Osteoblast (primary cell): Measurements from ENCODE around the gene KNDC1. TPM values are rescaled to one million over a fixed set of nuclear protein-coding genes. Genes with fewer than 3 reads are reported as not detected.

ENCODE experiments used
- DNase-seq: peaks from one replicate; pipeline ENCODE4 v3.0.0; 2011; ENCODE audit warnings: low spot score, mixed read lengths; ENCODE audit not compliant: insufficient read length; ENCODE audit errors: missing footprints
- H2AFZ ChIP-seq: 2 replicates; pipeline ENCODE4 v1.6.0; 2011; ENCODE audit warnings: mild to moderate bottlenecking, low read length
- H3K27ac ChIP-seq: 2 replicates; pipeline ENCODE4 v1.5.1; 2011; ENCODE audit warnings: mild to moderate bottlenecking, low read depth, low read length, moderate library complexity
- H3K27me3 ChIP-seq: 2 replicates; pipeline ENCODE4 v1.6.0; 2012; ENCODE audit warnings: mild to moderate bottlenecking, control low read depth, inconsistent platforms, low read length, moderate library complexity; ENCODE audit not compliant: insufficient read depth
- H3K36me3 ChIP-seq: 2 replicates; pipeline ENCODE4 v1.5.1; 2011; ENCODE audit warnings: mild to moderate bottlenecking, low read length, control low read depth, moderate library complexity; ENCODE audit not compliant: insufficient read depth
- H3K4me1 ChIP-seq: 2 replicates; pipeline ENCODE4 v1.5.1; 2011; ENCODE audit warnings: mild to moderate bottlenecking, low read length, control low read depth, moderate library complexity; ENCODE audit not compliant: insufficient read depth
- H3K4me2 ChIP-seq: 2 replicates; pipeline ENCODE4 v1.6.0; 2011; ENCODE audit warnings: mild to moderate bottlenecking, low read length; ENCODE audit not compliant: insufficient read depth
- H3K4me3 ChIP-seq: fragments of 200-600 bp; sonication (generic); 3 replicates; pipeline ENCODE4 v1.5.1; 2012; ENCODE audit warnings: mild to moderate bottlenecking, low read length, inconsistent platforms; ENCODE audit not compliant: insufficient read depth
- H3K79me2 ChIP-seq: 2 replicates; pipeline ENCODE4 v1.6.0; 2012; ENCODE audit warnings: mild to moderate bottlenecking, low read length, control low read depth, inconsistent platforms; ENCODE audit not compliant: insufficient read depth
- H3K9me3 ChIP-seq: 2 replicates; pipeline ENCODE4 v1.5.1; 2011; ENCODE audit warnings: low read depth, low read length, control low read depth
- H4K20me1 ChIP-seq: 2 replicates; pipeline ENCODE4 v1.6.0; 2012; ENCODE audit warnings: mild to moderate bottlenecking, low read length, control low read depth; ENCODE audit not compliant: insufficient read depth
- CTCF ChIP-seq: IDR thresholded peaks from 2 replicates; pipeline ENCODE4 v1.5.1; 2011; ENCODE audit warnings: mild to moderate bottlenecking, low read depth, low read length, moderate library complexity; ENCODE audit errors: extremely low read depth
- total RNA-seq: library from RNA; depleted of rRNA; stranded (reverse); fragments of >200 nt; gene quantifications from 2 replicates; pipeline ENCODE4 v1.2.3, GENCODE V29; 2012

The KNDC1 gene
- total RNA-seq, 1 donor = not detected

DNA sequence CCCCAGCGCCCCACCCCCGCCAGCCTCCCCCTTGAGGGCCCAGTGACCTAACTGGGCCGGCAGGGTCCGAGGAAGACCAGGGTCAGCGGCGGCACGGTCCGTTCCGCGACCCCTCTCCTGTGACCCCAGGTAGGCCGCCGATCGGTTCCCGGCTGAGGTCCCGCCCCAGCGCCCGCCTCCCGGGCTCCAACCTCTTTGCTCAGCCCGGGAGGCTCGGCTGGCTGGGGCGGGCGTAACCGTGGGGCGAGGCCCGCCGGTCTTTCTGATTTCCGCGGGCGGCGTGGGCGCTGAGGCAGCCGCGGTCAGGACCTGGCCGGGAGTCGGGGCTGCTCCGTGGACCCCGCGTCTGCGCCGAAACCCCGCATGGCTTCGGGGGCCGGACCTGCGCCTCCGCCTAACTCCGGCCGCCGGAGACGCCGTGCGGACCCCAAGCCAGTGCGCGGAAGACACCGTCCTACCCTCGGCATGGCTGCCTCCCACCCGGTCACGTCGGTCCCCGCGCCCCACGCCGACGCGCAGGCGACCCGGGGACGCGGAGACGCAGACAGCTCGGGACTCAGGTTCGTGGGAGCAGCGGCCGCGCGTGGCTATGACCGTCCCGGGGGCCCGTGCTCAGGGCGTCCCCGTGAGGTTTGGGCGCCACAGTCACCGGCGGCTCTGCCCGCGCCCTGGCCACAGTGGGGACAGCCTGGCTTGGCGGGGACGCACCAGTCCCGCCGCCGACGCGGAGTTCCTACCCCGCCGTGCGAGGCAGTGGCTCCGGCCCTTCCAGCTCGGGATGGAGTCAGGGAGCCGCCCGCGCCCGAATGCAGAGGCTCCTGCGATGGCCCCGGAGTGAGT, 76.6 kb downstream of the KNDC1 start:
- H3K4me1 ChIP-seq = no peaks in the 10 kb centered on the region
- no peaks in the 10 kb centered on the region for H3K9me3 ChIP-seq
- no peaks in the 10 kb centered on the region for H4K20me1 ChIP-seq
- H3K79me2 ChIP-seq = no peaks in the 10 kb centered on the region
- DNase-seq = no peak
- H2AFZ ChIP-seq = no peak overlapping the region
- no peaks in the 10 kb centered on the region for H3K36me3 ChIP-seq
- peaks cover 59% of the 10 kb centered on the region for H3K27me3 ChIP-seq
- TF ChIP-seq CTCF = no peak
- no peak overlapping the region for H3K4me2 ChIP-seq
- H3K27ac ChIP-seq = no peak overlapping the region
- no peak overlapping the region for H3K4me3 ChIP-seq

GRCh38 chr10:133237241-133237587, 77.2 kb downstream of the KNDC1 start:
- no peak for TF ChIP-seq CTCF
- Histone ChIP-seq H3K9me3 (no peaks in the 10 kb centered on the region), H3K27ac (no peak overlapping the region), H4K20me1 (no peaks in the 10 kb centered on the region), H3K4me3 (no peak overlapping the region), H3K27me3 (peaks cover 59% of the 10 kb centered on the region), H3K79me2 (no peaks in the 10 kb centered on the region), H3K36me3 (no peaks in the 10 kb centered on the region), H2AFZ (no peak overlapping the region), H3K4me2 (no peak overlapping the region), H3K4me1 (no peaks in the 10 kb centered on the region)
- no peak for DNase-seq

- TF ChIP-seq CTCF = no peak
Observed at GRCh38 chr10:133237588-133238465, 77.8 kb downstream of the KNDC1 start, which contains the start of gene VENTX. TSS of gene VENTX (plus strand) at chr10:133237855. CDS start at chr10:133237915, 60 bp downstream.

GRCh38 chr10:133238466-133238804, 78.4 kb downstream of the KNDC1 start:
- Histone ChIP-seq H3K4me3 (no peak overlapping the region), H3K27ac (no peak overlapping the region), H3K9me3 (no peaks in the 10 kb centered on the region), H3K4me1 (no peaks in the 10 kb centered on the region), H3K27me3 (peaks cover 66% of the 10 kb centered on the region), H3K36me3 (no peaks in the 10 kb centered on the region), H3K4me2 (no peak overlapping the region), H3K79me2 (no peaks in the 10 kb centered on the region), H4K20me1 (no peaks in the 10 kb centered on the region), H2AFZ (no peak overlapping the region)
- DNase-seq = no peak
- TF ChIP-seq CTCF = no peak

More at GRCh38 chr10:133237588-133238465, 77.8 kb downstream of the KNDC1 start, which contains the start of gene VENTX:
- Histone ChIP-seq H3K9me3 (no peaks in the 10 kb centered on the region), H3K4me2 (no peak within 1 kb of the TSS), H4K20me1 (no peaks in the 10 kb centered on the region), H3K36me3 (no peaks in the 10 kb centered on the region), H2AFZ (no peak within 1 kb of the TSS), H3K27ac (no peak within 1 kb of the TSS), H3K79me2 (no peaks in the 10 kb centered on the region), H3K4me1 (no peaks in the 10 kb centered on the region), H3K4me3 (no peak within 1 kb of the TSS), H3K27me3 (peaks cover 66% of the 10 kb centered on the region)
- no peak for DNase-seq
